Mesenchymal stem cell (in vitro differentiated cells and primary cell): ENCODE results near the gene ANKRD40.
A peak's percentile ranks its signal among the peaks of the same experiment; 100 is the strongest.

Experiments used
- DNase-seq: peaks from one replicate; pipeline ENCODE4 v3.0.0-alpha.2; 2013
- H2AFZ ChIP-seq: one replicate; pipeline ENCODE4 v1.6.1; 2013; ENCODE audit warnings: low read depth, mild to moderate bottlenecking, control low read depth, inconsistent platforms, low read length, moderate library complexity
- H2AK5ac ChIP-seq: 2 replicates; pipeline ENCODE4 v1.6.1; 2013; ENCODE audit warnings: low read length, moderate library complexity, mild to moderate bottlenecking, inconsistent platforms; ENCODE audit not compliant: severe bottlenecking
- H2BK120ac ChIP-seq: one replicate; pipeline ENCODE4 v1.6.1; 2013; ENCODE audit warnings: low read depth, mild to moderate bottlenecking, inconsistent platforms, low read length, moderate library complexity
- H2BK12ac ChIP-seq, 2 experiments: one replicate each; pipeline ENCODE4 v1.6.1; 2013; ENCODE audit warnings: inconsistent platforms in 2 of 2, low read length in 2 of 2, mild to moderate bottlenecking in 2 of 2, moderate library complexity in 2 of 2, control low read depth in 1 of 2
- H2BK15ac ChIP-seq: one replicate; pipeline ENCODE4 v1.6.1; 2013; ENCODE audit warnings: mild to moderate bottlenecking, low read depth, inconsistent platforms; ENCODE audit not compliant: poor library complexity, severe bottlenecking
- H2BK5ac ChIP-seq: 2 replicates; pipeline ENCODE4 v1.6.1; 2013; ENCODE audit warnings: low read depth, mild to moderate bottlenecking, low read length, control low read depth, inconsistent platforms; ENCODE audit not compliant: poor library complexity, severe bottlenecking
- H3K14ac ChIP-seq, 2 experiments: one replicate each; pipeline ENCODE4 v1.6.1; 2013; ENCODE audit warnings: inconsistent platforms in 2 of 2, low read length in 2 of 2, control low read depth in 1 of 2, mild to moderate bottlenecking in 1 of 2, moderate library complexity in 1 of 2
- H3K18ac ChIP-seq, 2 experiments: one replicate each; pipeline ENCODE4 v1.6.1; 2013; ENCODE audit warnings: inconsistent platforms in 2 of 2, low read length in 2 of 2, control low read depth in 1 of 2, low read depth in 1 of 2, mild to moderate bottlenecking in 1 of 2
- H3K23ac ChIP-seq, 2 experiments: one replicate each; pipeline ENCODE4 v1.6.1; 2013; ENCODE audit warnings: inconsistent platforms in 2 of 2, low read length in 2 of 2, mild to moderate bottlenecking in 2 of 2, moderate library complexity in 2 of 2, control low read depth in 1 of 2
- H3K27ac ChIP-seq: 2 replicates; pipeline ENCODE4 v1.5.1; 2013; ENCODE audit warnings: mild to moderate bottlenecking, moderate library complexity, low read length, control low read depth, inconsistent platforms; ENCODE audit not compliant: poor library complexity, severe bottlenecking
- H3K27me3 ChIP-seq, 2 experiments: 2 replicates each; pipeline versions ENCODE4 v1.6.1 to v1.7.0; 2013; ENCODE audit warnings: low read length in 2 of 2, mild to moderate bottlenecking in 2 of 2, moderate library complexity in 2 of 2, control low read depth in 1 of 2, inconsistent platforms in 1 of 2; ENCODE audit not compliant: control insufficient read depth in 1 of 2, insufficient read depth in 1 of 2
- H3K36me3 ChIP-seq, 2 experiments: 2 replicates each; pipeline versions ENCODE4 v1.6.1 to v1.7.0; 2013; ENCODE audit warnings: low read length in 2 of 2, control low read depth in 1 of 2, inconsistent platforms in 1 of 2, low read depth in 1 of 2, mild to moderate bottlenecking in 1 of 2; ENCODE audit not compliant: insufficient read depth in 2 of 2, control insufficient read depth in 1 of 2
- H3K4ac ChIP-seq, 2 experiments: one replicate each; pipeline ENCODE4 v1.6.1; 2013; ENCODE audit warnings: inconsistent platforms in 2 of 2, low read length in 2 of 2, mild to moderate bottlenecking in 2 of 2, moderate library complexity in 2 of 2, control low read depth in 1 of 2, low read depth in 1 of 2
- H3K4me1 ChIP-seq: 2 replicates; pipeline ENCODE4 v1.6.1; 2013; ENCODE audit warnings: low read depth, low read length, control low read depth; ENCODE audit not compliant: control insufficient read depth, insufficient read depth
- H3K4me2 ChIP-seq: 2 replicates; pipeline ENCODE4 v1.6.1; 2013; ENCODE audit warnings: low read length, mild to moderate bottlenecking, inconsistent platforms; ENCODE audit not compliant: poor library complexity, severe bottlenecking
- H3K4me3 ChIP-seq, 2 experiments: 2 replicates each; pipeline versions ENCODE4 v1.5.1 to v1.7.0; 2013; ENCODE audit warnings: low read length in 2 of 2, mild to moderate bottlenecking in 2 of 2, control low read depth in 1 of 2, low read depth in 1 of 2; ENCODE audit not compliant: insufficient read depth in 1 of 2
- H3K79me1 ChIP-seq: replicated peaks from 2 replicates; pipeline ENCODE4 v1.6.1; 2013; ENCODE audit warnings: mild to moderate bottlenecking, control low read depth, low read length, inconsistent platforms; ENCODE audit not compliant: poor library complexity, severe bottlenecking
- H3K9ac ChIP-seq: 2 replicates; pipeline ENCODE4 v1.7.0; 2013; ENCODE audit warnings: mild to moderate bottlenecking, low read length, moderate library complexity
- H3K9me3 ChIP-seq: 2 replicates; pipeline ENCODE4 v1.7.0; 2013; ENCODE audit warnings: mild to moderate bottlenecking, low read length; ENCODE audit not compliant: control insufficient read depth
- H4K8ac ChIP-seq: one replicate; pipeline ENCODE4 v1.6.1; 2013; ENCODE audit warnings: inconsistent platforms, mild to moderate bottlenecking, low read length, moderate library complexity
- H4K91ac ChIP-seq: one replicate; pipeline ENCODE4 v1.6.1; 2013; ENCODE audit warnings: mild to moderate bottlenecking, low read length, inconsistent platforms
- WGBS: methylation state at CpG from one replicate; pipeline ENCODE4 v1.1.7; 2013; ENCODE audit warnings: mixed read lengths; 5-methylcytosine and 5-hydroxymethylcytosine counted together

The ANKRD40 gene

GRCh38 chr17:50722746-50723145 lies 15.0 kb upstream of the ANKRD40 start:
- Histone ChIP-seq H4K8ac (no peak overlapping the region), H3K23ac (no peak overlapping the region), H2BK5ac (no peak overlapping the region), H3K4ac (no peak overlapping the region), H2BK15ac (no peak overlapping the region), H3K4me1 (peaks cover 5% of the 10 kb centered on the region), H3K27me3 (no peaks in the 10 kb centered on the region), H2AFZ (no peak overlapping the region), H3K9ac (peak overlapping the region; percentile 64), H2AK5ac (no peak overlapping the region), H3K9me3 (no peaks in the 10 kb centered on the region), H3K14ac (no peak overlapping the region), H2BK12ac (no peak overlapping the region), H4K91ac (no peak overlapping the region), H2BK120ac (no peak overlapping the region), H3K27ac (no peak overlapping the region), H3K18ac (no peak overlapping the region), H3K4me2 (peak overlapping the region; percentile 13), H3K36me3 (peaks cover 0 to 3% of the 10 kb centered on the region in 2 experiments), H3K4me3 (peak overlapping the region in 1 of 2 experiments; percentile 38), H3K79me1 (peaks cover 2% of the 10 kb centered on the region)
- WGBS: 95% methylated on average over 2 of the region's 3 CpGs
- DNase-seq: peak; percentile 21

DNA sequence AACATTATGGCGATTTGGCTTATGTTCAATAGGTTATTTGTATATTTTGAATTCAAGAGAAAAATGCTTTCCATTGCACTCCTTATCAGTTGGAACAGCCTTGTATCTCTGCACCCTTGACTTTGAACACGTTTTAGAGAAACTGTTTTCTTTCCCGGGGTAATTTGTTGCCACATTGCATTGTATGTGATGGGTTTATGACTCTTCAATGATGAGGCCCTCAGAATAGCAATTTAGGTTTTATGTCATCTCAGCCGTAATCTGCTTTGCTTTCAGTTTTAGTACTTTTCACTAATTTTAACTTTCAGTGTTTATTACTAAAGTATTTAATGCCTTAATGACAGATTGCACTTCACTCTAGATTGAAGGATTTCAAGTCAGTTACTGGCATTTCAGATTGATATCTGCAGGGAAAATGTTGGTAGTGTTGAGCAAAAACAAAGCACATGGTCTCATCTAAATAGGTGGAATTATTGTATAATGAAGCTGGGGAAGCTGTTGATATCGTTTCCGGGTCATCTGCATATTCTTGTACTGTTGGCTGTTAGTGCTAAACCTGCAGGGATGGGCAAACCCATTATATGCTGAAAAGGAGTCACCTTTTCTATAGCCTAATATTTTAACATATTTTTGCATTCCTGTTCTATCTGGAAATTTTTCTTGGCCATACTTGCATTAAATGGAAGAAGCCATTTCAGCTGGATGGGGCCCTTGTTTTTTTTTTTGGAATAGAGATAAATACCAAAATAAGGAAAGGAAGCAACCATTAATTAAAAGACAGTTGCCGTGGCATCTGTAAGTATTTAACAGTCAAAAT lies 13.7 kb upstream of the ANKRD40 start:
- Histone ChIP-seq H3K9me3 (no peaks in the 10 kb centered on the region), H3K27ac (no peak overlapping the region), H2AFZ (no peak overlapping the region), H3K9ac (peak overlapping the region; percentile 98), H2AK5ac (no peak overlapping the region), H3K27me3 (no peaks in the 10 kb centered on the region), H4K8ac (no peak overlapping the region), H4K91ac (no peak overlapping the region), H2BK15ac (no peak overlapping the region), H3K79me1 (peaks cover 2% of the 10 kb centered on the region), H2BK120ac (no peak overlapping the region), H3K4me3 (peak overlapping the region in 1 of 2 experiments; percentile 95), H3K4ac (no peak overlapping the region), H3K14ac (no peak overlapping the region), H3K4me2 (peak overlapping the region; percentile 75), H3K23ac (no peak overlapping the region), H3K18ac (no peak overlapping the region), H3K36me3 (peaks cover 0 to 3% of the 10 kb centered on the region in 2 experiments), H2BK5ac (no peak overlapping the region), H2BK12ac (no peak overlapping the region), H3K4me1 (peaks cover 3% of the 10 kb centered on the region)
- peak; percentile 25 for DNase-seq
- WGBS: 52% methylated on average over 3 of the region's 7 CpGs

DNA sequence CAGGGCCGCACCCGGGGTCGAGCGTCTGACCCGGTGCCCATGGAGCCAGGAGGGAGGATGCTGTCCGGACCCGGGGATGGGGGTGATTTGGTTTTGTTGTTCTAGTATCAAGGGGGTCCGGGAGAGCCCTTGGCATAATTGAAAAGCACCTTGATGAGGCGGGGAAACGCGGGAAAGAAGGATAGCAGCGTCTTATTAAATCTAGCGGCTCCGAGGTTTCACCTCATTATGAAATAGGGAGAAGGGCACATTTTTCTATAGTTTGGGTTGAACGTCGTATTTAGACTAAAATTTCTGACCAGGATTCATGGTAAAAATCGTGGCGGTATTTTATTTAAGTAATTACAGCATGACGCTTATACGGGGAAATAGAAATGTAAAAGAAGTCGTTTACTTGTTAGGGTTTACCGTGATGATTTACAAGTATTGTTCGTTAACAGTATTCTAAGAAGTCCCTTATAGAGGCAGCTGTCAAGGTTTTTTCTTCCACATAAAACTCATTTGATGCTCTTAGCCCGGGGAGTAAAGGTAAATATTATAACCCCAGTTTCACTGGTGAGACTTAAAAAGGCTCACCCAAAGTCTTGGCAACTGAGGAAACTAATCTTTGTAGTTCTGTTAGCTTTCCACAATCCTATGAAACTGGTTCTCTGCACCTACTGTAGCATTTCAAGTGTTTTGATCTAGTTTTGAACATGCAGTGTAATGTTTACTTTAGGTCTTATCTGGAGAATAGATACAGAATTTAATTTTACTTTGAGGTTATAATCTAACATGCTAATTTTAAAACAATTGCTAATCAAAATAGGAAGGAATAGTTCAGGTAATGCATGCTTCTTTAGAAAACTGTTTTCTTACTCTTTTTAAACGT lies 12.4 kb upstream of the ANKRD40 start:
- Histone ChIP-seq H3K9me3 (no peaks in the 10 kb centered on the region), H2BK15ac (peak overlapping the region; percentile 79), H2BK12ac (no peak overlapping the region), H2BK120ac (peak overlapping the region; percentile 54), H3K4me2 (peak overlapping the region; percentile 75), H4K8ac (peak overlapping the region; percentile 89), H3K27me3 (no peaks in the 10 kb centered on the region), H2AK5ac (peak overlapping the region; percentile 50), H3K4ac (peak overlapping the region; percentile 43 to 98), H3K36me3 (no peaks in the 10 kb centered on the region), H3K9ac (peak overlapping the region; percentile 98), H3K23ac (peak overlapping the region in 1 of 2 experiments; percentile 77), H2AFZ (peak overlapping the region; percentile 80), H2BK5ac (peak overlapping the region; percentile 36), H3K27ac (peak overlapping the region; percentile 46), H3K14ac (peak overlapping the region in 1 of 2 experiments; percentile 98), H3K4me1 (peaks cover 3% of the 10 kb centered on the region), H3K18ac (peak overlapping the region; percentile 99 to 100), H4K91ac (peak overlapping the region; percentile 99), H3K79me1 (peaks cover 2% of the 10 kb centered on the region), H3K4me3 (peak overlapping the region; percentile 94 to 95)
- WGBS: under 1% methylated on average over 22 of the region's 25 CpGs
- DNase-seq: no peak
